Hindlimb muscle (tissue), 1 donor: ENCODE measurements around the gene CXCL10. TPM values are rescaled to one million over a fixed set of nuclear protein-coding genes. Genes with fewer than 3 reads are reported as not detected.
"Not testable (repeated sequence)": the region's sequence is repeated elsewhere in the genome, so short reads cannot be mapped to it uniquely, and the experiment has no call there.

ENCODE experiments used
- DNase-seq: peaks from one replicate; pipeline ENCODE4 v3.0.0-alpha.2; 2013
- polyA plus RNA-seq: library from polyadenylated mRNA; unstranded; fragments of 120-200 nt; gene quantifications from one replicate; pipeline ENCODE4 v1.2.1, GENCODE V29; 2013; ENCODE audit not compliant: insufficient read length

Gene CXCL10
- polyA plus RNA-seq, 1 donor: 0.34 TPM

DNA sequence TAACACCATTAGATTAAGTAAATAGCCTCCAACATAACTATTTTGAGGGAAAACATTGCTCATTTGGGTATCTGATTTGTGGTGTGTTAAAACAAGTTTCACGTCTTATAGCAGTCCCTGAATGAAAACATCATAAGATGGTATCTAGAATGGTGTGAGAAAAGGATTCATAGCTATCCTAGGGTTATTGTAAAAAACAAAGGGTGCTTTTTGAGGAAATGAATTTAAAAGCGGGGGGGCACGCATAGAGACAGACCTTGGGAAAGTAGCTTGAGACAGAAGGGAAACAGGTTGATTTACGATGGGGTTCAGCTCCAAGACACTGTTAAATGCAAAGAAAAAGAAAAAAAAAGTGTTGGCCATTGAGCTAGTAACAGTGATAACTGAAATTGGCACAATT is 768 bp upstream of the CXCL10 start:
- no peak for DNase-seq

DNA sequence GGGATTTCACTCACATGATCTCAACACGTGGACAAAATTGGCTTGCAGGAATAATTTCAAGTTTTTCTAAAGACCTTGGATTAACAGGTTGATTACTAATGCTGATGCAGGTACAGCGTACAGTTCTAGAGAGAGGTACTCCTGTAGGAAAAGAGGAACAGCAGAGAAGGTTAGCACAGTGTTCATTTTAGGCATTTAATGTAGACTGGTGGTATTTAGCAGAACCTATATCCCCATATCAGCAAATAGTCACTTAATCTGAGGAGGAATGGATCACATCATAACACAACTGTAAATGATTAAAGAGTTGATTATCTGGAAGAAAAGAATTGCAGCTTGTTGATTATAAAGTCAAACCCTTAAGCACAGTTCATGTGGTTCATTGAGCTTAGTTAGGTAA is 620 bp downstream of the CXCL10 start:
- DNase-seq: no peak

DNA sequence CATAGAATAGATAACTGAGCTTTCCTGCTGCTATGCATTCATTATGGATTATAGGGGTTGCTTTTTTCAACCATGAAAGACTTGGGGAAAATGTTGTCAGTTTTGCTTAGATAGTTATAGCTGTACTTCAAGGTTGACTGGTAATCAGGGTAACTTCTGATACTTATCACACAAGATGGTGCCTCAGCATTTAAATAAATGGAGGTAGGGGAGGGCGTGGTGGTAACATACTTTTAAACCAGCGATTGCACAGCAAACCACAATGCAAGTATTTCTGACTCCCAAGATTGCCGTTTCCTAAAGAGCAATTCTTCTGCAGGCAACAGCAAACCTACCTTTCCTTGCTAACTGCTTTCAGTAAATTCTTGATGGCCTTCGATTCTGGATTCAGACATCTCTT is 1.3 kb downstream of the CXCL10 start:
- no peak for DNase-seq

DNA sequence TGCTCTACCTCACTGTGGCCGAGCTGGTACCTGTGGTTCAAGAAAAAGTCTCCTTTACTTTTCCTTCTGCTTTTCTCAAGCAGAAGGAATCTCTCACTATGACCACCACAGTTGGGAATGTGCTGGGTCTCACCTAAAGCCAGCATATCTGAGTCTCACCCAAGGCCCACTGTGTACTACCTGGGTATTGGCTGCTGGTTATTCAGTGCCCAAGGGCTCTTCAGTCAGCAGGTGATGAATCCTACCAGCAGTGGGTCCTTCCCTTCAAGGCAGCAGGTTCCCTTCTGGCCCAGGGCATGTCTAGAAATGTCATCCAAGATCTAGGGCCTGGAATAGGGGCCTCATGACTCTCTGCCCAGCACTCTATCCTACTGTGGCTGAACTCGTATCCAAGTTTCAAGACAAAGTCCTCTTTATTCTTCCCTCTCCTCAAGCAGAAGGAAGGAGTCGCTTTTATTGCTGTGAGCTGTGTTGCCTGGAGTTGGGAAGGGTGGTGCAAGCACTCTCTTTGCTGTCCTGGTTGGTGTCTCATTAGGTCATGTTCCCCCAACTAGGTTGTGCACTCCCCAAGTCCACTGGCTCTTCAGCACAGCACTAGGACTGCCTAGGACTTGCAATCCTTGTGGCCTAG is 6.1 kb downstream of the CXCL10 start:
- DNase-seq: no peak

DNA sequence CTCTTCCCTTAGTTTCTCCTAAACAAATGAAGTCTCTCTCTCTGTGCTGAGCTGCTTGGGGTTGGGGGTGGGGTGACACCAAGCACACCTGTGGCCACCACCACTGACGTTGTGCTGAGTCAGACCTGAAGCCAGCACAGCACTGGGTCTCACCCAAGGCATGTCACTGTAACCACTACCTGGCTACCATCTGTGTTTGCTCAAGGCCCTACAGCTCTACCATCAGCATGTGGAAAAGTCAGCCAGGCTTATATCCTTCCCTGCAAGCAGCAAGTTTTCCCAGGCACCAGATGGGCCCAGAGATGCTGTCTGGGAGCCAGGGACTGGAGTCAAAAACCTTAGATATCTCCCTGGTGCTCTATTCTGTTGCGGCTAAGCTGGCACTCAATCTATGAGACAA is 6.9 kb downstream of the CXCL10 start:
- no peak for DNase-seq

DNA sequence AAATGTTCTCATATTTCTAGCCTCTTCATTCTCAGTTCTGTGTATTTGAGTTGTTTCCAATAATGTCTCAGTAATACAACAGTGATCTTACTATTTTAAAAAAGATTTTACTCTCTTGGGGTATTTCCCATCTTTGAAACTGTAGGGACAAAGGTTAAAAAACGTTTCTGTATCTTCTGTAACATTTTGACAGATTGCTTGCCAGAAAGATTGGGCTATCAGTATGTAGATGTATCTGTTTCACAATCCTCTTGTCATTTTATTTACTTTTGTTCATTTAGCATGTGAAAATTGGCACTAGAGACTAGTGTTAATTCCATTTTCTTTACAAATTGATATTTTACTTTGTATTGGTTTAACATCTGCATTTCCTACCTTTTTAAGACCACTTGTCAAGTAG is 9.8 kb downstream of the CXCL10 start:
- no peak for DNase-seq

DNA sequence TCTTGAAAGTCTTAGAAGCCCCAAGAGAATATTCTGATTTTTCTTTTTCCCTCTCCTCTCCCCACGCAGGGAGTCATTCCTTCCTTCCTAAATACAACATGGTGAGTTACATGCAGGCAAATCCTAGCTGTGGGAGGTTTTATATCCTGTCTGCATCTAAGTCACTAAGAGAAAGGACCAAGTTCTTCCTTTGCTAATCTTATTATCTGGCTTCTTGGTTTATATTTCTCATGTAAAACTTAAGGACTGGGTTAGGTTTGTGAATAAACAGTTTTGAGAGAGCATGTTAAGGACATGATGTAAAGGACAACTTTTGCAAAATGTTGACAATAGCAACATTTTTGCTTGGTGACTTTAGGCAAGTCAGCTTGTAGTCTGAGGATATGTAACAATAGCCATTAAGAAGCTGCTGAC is 10.9 kb downstream of the CXCL10 start:
- no peak for DNase-seq

DNA sequence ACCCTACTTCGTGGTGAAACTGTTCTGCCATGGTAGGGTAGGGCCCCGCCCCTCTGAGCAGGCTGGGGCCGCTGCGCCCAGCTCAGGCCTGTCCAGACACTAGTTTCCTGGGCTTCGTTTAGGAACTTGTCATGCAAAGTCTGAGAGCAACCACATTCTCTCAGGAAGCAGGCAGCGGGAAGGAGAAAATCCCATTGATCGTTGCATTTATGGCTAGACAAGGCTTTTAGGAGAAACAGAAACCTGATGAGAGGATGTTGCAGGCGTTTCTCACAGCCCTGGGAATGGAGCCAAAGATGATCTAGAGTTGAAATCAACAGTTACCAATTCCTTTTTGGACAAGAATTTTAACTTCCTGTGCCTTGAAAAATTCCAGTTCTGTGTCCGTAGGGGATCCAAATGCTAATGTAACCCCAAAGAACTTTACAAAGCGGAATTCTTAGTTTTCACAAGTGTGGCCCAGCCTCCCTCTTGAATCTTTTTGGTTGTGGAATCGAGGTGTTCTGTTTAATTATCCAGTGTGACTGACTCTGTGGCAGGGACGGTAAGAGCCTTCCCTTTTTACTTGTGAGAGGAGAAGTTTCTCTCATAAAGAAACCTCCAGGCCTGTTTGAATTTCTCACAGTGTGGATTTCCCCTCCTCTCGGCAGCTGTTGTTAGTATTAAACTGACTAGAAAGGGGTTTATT is 11.5 kb downstream of the CXCL10 start:
- DNase-seq: peak; percentile 76

DNA sequence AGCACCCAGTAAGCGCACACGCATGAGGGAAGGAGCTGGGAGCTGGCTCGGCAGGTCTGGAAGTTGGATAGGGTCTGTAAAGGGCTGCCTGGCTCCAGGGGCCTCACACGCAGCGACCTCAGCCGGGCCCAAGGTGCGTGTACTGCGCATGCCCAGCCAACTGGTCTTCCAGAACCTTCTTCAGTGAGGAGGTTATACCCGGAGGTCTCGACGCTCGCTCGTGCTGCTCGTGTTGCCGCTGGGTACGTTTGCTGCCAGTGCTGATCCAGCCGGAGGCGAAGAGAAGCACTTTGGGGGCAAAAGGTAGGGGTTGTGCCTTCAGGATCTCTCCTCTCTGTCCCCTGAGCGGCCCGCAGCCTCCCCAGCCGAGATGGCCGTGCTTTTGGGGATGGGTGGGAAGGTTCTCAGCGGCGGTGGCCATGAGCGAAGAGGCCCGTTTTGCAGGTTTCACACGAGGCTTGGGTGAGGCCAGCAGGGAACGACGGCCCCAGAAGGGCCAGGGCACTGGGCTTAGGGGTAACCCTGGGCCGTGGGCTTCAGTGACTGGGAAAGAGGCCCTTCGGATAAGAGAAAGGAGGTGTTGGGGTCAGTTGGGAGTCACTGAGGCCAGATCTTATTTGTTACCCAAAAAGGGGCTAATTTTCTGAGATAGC is 12.2 kb downstream of the CXCL10 start:
- no peak for DNase-seq

DNA sequence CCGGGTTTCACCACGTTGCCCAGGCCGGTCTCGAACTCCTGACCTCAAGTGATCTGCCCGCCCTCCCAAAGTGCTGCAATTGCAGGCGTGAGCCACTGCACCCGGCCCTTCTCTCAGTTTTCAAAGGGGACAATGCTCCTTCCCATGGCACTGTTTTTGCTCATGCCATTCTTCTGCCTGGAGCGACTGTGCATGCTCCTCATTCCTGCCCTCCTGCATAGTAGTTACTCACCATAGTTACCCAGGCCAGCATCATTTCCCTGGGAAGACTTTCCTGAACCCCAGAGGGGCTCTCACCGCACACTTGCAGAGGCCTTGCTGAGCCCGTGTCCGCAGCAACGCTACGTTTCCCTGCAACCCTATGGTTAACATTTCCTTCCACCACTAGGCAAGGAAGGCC is 12.7 kb downstream of the CXCL10 start:
- no peak for DNase-seq

DNA sequence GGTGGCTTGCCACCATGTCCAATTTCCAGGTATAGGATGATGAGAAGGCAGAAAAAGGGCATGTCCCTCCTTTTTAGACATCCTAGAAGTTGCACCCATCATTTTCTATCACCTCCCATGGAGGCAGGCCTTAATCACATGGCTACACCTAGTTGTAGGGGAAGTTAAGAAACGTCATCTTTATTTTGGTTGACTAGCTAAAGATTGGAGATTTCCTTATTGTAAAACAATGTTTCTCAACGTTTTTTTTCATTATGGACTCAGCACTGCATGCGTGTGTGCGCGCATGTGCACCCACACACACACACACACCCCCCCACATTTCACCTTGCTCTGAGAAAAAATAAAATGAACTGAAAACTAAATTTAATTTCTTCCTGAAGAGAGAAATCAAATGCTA is 14.0 kb downstream of the CXCL10 start:
- no peak for DNase-seq

DNA sequence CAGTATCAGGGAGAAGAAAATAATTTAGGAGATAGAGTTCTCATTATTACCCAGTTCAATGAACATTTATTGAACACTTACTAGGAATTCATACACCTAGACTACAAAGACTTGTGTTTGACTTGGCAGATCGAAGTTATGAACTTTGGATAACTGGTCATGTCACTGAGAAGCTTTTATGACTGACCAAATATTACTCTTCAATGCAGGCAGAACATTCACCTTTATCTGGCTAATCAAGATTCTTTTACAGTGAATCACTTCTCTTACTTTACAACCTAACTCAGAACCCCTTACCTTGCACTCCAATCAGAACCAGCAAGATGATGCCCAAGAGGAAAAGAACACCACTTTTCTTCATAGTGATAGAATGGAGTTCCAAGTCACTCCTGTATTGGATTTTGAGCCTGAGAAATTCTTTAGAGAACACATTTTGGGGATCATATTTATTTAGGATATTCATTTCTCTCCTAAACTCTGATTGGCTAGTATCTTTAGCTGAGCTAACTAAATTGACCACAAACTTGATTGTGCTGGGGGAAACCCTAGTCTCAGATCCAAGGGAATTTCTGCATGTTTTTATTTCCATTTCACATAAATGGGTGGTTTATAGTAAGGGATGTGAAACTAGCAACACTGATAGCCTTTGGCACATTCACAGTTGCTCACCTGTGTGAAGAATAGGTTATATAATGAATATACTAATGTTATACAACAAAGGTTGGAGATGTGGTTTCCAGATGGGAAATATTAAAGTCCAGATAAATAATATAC is 16.0 kb downstream of the CXCL10 start, which contains the start of gene CXCL9:
Gene CXCL9, minus strand, starts transcription at position 421 of the 774 bp plus-strand sequence. Its CDS starts 60 bp downstream, at position 361.
- DNase-seq: no peak

DNA sequence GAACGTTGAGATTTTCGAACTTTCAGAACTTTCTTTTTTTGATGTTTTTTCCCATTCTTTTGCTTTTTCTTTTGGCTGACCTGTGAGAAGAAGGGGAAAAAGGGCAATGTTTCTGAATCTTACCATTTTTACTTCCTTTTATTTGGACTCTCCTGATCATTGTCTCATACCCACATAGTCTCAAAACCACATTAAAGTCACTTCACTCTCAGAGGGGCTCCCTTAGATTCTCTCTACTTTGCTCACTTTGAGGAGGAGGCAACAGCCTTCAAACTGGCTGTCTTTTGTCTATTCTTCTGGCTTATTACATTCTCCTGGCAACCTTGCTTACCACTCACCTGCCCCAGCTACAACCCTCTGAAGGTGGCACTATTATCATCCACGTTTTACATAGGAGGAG is 19.7 kb downstream of the CXCL10 start:
- DNase-seq: no peak

DNA sequence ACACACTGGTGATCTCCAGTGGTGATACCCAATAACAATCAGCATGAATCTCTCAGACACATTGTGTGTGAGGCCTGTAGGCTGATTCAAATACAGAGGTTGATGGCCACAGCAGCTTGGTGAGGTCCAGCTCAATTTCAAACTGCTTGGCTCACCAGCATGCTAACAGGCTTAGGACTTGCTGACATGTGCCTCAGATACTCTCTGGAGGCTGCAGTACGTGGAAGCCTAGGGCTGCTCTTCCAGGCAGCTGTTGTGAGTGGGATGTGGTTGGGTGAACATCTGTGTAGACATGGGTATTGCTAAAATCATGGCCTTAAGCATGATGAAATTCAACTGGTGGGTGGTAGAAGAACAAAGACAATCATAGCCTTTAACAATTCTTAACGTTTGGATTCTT is 20.3 kb downstream of the CXCL10 start:
- no peak for DNase-seq

DNA sequence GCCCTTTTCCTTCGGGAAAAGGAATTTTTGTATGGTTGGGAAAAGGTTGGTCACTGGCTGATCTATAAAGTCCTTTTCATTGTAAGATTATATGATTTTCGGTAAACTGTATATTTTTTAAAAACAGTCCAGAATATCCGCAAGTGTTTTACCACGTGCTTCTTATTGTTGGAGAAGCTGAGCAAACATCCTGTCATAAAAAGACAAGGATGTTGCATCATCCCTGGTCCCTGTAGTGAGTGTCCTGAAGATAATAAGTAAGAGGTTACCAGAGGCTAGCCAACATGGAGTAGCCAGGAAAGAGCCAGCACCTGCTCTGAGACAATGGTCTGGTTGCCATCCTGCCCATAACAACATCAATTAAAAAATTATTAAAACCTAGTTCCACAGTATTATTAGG is 21.1 kb downstream of the CXCL10 start:
- no peak for DNase-seq

DNA sequence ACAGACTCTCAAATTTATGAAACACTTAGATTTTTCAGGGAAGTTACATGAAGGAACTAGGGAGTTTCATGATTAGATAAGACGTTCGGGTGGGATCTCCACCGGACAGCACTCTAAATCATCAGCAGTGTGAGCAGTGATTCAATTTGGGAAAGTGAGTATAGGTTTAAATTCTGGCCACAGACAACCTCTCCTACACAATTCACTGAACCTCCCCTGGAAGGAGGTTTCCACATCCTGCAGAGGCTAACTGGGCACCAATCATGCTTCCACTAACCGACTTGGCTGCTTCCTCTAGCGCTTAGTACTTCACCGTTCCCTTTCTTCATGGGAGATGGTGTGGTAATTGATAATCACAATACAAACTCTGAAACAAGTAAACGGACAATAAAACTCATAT is 21.6 kb downstream of the CXCL10 start:
- no peak for DNase-seq

DNA sequence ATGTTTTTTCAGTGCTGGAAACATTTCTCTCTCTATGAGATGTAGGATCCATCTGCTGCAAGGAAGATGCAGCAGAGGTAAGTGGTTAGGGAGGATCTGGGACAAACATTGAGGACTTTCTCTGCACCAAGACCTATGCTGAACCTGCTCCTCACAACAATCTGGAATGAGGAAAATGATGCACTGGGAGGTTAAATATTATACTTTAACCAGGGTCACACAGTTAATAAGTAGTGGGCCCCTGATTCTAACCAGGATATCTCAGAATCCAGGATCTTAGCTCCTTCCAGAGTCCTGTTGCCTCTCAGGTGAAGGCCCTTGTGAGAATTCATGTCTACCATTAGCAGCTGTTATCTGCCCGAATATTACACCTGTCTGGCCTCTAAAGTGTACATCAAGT is 23.0 kb downstream of the CXCL10 start:
- no peak for DNase-seq

DNA sequence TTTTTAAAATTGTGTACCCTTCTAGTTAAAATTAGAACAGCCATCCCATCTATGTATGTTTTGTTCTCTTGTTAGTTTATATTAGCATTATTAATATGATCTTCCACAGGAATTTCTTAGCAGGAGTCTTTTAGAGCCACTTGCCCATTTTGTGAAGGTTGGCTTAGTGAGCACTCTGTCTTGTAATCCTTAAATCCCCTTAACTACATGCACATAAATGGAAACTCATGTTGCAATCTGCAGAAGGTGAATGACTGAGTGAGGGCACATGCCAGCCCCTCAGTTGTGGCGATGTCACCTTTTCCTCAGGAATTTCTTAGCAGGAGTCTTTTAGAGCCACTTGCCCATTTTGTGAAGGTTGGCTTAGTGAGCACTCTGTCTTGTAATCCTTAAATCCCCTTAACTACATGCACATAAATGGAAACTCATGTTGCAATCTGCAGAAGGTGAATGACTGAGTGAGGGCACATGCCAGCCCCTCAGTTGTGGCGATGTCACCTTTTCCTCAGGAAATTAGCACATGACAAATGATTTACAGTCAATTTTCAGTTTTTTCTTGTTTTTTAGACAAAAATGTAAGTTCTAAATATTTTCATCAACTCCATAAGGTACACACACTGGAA is 24.7 kb downstream of the CXCL10 start:
- DNase-seq: not testable (repeated sequence)

DNA sequence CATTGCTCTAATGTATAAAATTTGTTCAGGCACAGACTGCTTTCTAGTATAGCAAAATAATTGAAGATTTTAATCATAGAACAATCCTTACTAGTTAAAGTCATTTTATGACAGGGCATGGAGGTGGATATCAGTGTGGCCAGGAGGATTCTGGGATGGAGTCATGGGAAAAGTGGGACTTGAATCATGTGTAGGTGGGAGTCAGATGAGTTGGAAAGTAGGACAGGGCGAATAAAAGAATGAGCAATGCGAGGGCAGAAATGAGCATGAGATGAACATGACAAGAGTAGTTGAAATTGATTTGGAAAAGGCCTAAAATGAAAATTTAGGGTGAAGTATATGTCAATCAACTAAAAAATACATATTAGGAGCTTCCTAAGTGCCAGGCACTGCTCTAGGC is 25.4 kb downstream of the CXCL10 start:
- DNase-seq: no peak

DNA sequence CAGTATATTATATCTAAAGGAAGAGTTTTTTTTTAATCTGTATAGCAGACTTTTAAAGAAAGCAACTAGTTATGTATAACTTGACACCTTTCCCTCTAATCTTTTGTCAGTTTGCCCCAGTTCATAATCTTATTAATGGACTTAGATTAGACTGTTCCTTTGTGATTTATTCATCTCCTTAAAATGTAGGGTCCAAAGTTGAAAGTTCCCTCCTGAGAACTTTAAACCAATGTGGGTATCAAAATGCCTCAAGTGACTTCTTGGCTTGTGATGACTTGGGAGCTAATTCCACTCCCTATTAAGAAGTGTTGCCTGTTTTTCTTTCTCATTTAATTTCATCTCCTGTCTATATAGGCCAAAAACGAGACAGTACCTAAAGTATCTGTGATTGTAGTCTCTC is 26.2 kb downstream of the CXCL10 start:
- DNase-seq: no peak

DNA sequence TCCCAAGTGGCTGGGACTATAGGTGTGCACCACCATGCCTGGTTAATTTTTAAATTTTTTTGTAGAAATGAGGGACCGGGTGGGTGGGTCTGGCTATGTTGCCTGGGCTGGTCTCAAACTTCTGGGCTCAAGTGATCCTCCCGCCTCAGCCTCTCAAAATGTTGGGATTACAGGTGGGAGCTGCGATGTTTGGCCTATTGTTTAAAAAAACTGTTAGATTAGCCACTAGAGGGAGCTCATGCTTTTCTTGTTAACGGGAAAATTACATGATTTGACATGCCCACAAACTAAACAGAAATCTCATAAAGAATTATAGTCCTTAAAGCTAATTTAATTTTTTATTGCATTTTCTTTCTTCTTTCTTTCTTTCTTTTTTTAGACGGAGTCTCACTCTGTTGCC is 27.6 kb downstream of the CXCL10 start:
- peak; percentile 48 for DNase-seq

DNA sequence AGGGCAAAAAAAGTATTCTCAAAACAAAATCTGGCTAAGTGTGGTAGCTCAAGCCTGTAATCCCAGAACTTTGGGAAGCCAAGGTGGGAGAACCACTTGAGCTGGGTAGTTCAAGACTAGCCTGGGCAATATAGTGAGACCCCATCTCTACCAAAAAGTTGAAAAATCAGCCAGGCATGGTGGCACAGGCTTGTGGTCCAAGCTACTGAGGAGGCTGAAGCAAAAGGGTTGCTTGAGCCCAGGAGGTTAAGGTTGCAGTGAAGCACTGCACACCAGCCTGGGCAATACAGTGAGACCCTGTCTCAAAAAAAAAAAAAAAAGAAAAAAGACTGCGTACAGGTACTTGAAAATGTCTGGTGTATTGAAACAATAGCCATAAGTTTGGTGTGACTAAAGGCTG is 30.8 kb downstream of the CXCL10 start:
- DNase-seq: no peak
